ENCODE measurements around the gene ARSK. TPM values are rescaled to one million over a fixed set of nuclear protein-coding genes. Genes with fewer than 3 reads are reported as not detected.
"Not testable (repeated sequence)": the region's sequence is repeated elsewhere in the genome, so short reads cannot be mapped to it uniquely, and the experiment has no call there.

Gene ARSK
- polyA plus RNA-seq, 1 donor: 7.1 TPM

GRCh38 chr5:95620870-95621838, 66.3 kb downstream of the ARSK start:
- DNase-seq (ENCODE audit: low read depth): no peak

GRCh38 chr5:95621839-95622629, 67.1 kb downstream of the ARSK start:
- no peak for DNase-seq (ENCODE audit: low read depth)

- no peak for DNase-seq (ENCODE audit: low read depth)
These were observed 68.8 kb downstream of the ARSK start for GRCh38 chr5:95623706-95624105.

DNA sequence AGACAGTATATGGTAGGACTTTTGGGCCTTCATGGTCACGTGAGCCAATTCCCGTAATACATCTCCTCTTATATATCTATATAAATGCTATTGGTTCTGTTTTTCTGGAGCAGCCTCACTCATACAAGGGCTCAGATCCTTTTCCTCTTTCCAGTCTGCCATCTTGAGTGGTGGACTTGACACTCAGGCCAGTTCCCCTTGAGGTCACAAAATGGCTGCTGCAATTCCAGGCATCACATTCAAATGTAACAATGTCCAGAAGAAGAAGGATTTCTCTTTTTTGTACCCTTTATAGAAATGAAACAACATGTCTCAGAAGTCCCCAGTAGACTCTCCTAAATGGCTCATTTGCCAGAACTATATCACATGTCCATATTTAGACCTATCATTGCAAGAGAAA, 69.5 kb downstream of the ARSK start:
- DNase-seq (ENCODE audit: low read depth): no peak

DNA sequence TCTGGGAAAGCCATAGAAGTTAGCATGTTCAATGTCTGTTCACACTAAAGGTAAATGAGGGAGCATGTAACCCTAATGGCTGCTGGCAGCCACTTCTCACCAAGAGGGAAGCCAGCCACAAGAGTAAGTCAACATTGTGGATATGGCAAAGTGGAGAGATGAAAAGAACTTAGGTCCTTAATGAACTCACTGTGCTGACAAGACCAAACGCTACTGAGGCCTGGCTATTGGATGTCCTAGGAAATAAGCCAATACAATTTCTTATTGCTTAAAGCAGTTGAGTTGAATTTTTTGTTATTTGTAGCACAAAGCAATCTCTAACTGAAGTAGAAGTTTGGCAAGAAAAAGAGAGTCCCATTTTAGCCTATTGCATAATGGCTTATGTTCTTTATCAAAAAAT, 71.8 kb downstream of the ARSK start:
- DNase-seq (ENCODE audit: low read depth): no peak

DNA sequence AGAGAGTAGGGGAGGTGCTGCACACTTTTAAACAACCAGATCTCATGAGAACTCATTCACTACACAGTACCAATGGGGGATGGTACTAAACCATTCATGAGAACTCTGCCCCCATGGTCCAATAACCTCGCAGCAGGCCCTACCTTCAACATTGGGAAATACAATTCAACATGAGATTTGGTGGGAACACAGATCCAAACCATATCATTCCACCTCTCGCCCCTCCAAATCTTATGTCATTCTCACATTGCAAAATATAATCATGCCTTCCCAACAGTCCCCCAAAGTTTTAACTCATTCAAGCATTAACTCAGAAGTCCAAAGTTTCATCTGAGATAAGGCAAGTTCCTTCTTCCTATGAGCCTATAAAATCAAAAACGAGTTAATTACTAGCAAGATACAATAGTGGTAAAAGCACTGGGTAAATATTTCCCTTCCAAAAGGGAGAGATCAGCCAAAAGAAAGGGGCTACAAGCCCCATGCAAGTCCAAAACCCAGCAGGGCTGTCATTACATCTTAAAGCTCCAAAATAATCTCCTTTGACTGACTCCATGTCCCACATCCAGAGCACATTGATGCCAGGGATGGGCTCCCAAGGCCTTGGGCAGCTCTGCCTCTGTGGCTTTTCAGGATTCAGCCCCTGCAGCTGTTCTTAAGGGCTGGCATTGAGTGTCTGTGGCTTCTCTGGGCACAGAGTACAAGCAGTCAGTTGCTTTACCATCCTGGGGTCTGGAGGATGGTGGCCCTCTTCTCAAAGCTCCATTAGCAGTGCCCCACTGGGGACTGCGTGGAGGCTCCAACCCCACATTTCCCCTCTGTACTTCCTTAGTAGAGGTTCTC, 73.3 kb downstream of the ARSK start:
- DNase-seq (ENCODE audit: low read depth): no peak

DNA sequence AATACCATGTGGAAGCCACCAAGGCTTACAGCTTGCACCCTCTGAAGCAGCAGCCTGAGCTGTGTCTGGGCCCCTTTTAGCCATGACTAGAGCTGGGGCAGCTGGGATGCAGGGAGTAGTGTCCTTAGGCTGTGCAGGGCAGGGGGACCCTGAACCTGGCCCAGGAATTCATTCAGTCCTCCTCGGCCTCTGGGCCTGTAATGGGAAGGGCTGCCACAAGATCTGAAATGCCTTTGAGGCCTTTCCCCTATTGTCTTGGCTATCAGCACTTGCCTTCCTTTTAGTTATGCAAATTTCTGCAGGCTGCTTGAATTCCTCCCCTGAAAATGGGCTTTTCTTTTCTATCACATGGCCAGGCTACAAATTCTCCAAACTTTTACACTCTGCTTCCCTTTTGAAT, 74.0 kb downstream of the ARSK start:
- DNase-seq (ENCODE audit: low read depth): no peak

DNA sequence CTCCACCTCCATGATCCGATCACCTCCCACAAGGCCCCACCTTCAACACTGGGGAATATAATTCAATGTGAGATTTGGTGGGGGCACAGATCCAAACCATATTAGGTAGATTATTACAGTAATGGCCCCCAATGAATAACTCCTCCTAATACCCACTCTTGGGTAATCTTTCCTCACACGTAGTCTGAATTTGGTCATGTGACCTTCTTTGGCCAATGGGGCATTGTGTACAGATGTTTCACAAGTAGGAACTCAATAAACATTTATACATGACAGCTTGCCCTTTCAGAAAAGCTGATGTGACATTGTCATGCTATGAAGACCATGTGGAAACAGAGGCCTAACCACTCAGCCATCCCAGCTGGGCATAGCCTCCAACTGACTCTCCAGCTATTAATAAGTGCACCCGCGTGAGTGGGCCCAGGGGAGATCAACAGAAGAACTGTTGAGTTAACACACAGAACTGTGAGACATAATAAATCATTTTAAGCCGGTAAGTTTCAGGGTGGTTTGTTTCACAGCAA, 75.6 kb downstream of the ARSK start:
- no peak for DNase-seq (ENCODE audit: low read depth)

GRCh38 chr5:95631255-95631958, 76.5 kb downstream of the ARSK start:
- no peak for DNase-seq (ENCODE audit: low read depth)

GRCh38 chr5:95631991-95632675, 77.2 kb downstream of the ARSK start:
- no peak for DNase-seq (ENCODE audit: low read depth)

- not testable (repeated sequence) for DNase-seq (ENCODE audit: low read depth)
These were observed 78.0 kb downstream of the ARSK start for GRCh38 chr5:95632942-95633341.

- DNase-seq (ENCODE audit: low read depth): no peak
These were observed 78.8 kb downstream of the ARSK start for GRCh38 chr5:95633671-95634070.

- no peak for DNase-seq (ENCODE audit: low read depth)
These were observed 79.2 kb downstream of the ARSK start for GRCh38 chr5:95634081-95634480.

GRCh38 chr5:95638632-95639031, 83.7 kb downstream of the ARSK start:
- DNase-seq (ENCODE audit: low read depth): no peak

- DNase-seq (ENCODE audit: low read depth): no peak
These were observed 86.9 kb downstream of the ARSK start for GRCh38 chr5:95641741-95642220.

DNA sequence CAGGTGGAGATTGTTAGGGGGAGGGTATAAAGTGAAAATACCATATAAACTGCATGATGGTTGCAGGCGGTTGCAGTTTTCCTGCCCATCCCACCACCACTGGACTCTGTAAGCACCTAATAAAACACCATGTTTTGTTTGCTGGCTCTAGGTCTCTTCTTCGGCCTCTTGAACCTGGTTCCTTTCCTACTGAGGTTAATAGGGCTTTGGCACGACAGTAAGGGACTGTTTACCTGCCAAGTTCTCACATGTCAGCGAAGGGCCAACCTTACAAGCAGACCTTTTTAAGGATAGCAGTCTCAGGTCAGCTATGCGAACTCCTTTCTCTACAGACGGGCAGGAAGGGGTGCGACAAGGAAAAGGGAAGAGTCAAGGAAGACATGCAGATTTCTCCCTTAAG, 88.3 kb downstream of the ARSK start:
- DNase-seq (ENCODE audit: low read depth): no peak

GRCh38 chr5:95644351-95645042, 89.6 kb downstream of the ARSK start:
- DNase-seq (ENCODE audit: low read depth): no peak

- not testable (repeated sequence) for DNase-seq (ENCODE audit: low read depth)
These were observed 91.3 kb downstream of the ARSK start for GRCh38 chr5:95646226-95646568.

- DNase-seq (ENCODE audit: low read depth): peak; percentile 86
These were observed 91.9 kb downstream of the ARSK start, which contains the start of gene RFESD for GRCh38 chr5:95646569-95647431. RFESD (plus strand) TSS chr5:95646777; CDS start chr5:95652272, 5,495 bp downstream.

Measured in forelimb muscle (tissue), 1 donor.